ENCODE results near the gene PSKH1.

- no peak for TF ChIP-seq CTCF (IDR thresholded peaks at IDR 0.05; ENCODE audit: insufficient read depth, low read length)
- TF ChIP-seq POLR2AphosphoS5 (IDR thresholded peaks at IDR 0.05; ENCODE audit: low read depth), result no peak
- no peak for TF ChIP-seq REST (IDR thresholded peaks at IDR 0.05; ENCODE audit: insufficient replicate concordance, low read depth)
These were observed 50.2 kb downstream of the PSKH1 start for GRCh38 chr16:67943256-67943618.

Measured in HL-60 (cell line).